Right lobe of liver (tissue), 6 donors: Measurements from ENCODE around the gene OPHN1. TPM values are rescaled to one million over a fixed set of nuclear protein-coding genes. Genes with fewer than 3 reads are reported as not detected.
"Not testable (repeated sequence)": the region's sequence is repeated elsewhere in the genome, so short reads cannot be mapped to it uniquely, and the experiment has no call there.

Experiments
- ATAC-seq, 4 donors: fragments of 200-7000 bp; cut with Tn5 transposase; one replicate each; pipeline ENCODE4 v1.9.1; 2020; ENCODE audit warnings: mild to moderate bottlenecking in 4 of 4, moderate library complexity in 4 of 4
- DNase-seq, 3 donors: peaks; one replicate each; pipeline ENCODE4 v3.0.0-alpha.2; 2020
- H3K27ac ChIP-seq, 3 donors: fragments of 200-600 bp; one replicate each; pipeline ENCODE4 v1.8.0; 2022
- H3K27me3 ChIP-seq, 2 donors: fragments of 200-600 bp; one replicate each; pipeline ENCODE4 v1.8.0; 2022
- H3K36me3 ChIP-seq, 4 donors: fragments of 200-600 bp; sonication (generic) in 1 of 4; one replicate each; pipeline versions ENCODE4 v1.5.1 to v1.8.0; 2017 to 2022; ENCODE audit warnings: control low read depth in 1 of 4
- H3K4me1 ChIP-seq, 4 donors: fragments of 200-600 bp; sonication (generic) in 1 of 4; one replicate each; pipeline versions ENCODE4 v1.5.1 to v1.8.0; 2017 to 2022; ENCODE audit warnings: control low read depth in 1 of 4
- H3K4me3 ChIP-seq, 3 donors: fragments of 200-600 bp; one replicate each; pipeline ENCODE4 v1.8.0; 2022
- H3K9me3 ChIP-seq, 4 donors: fragments of 200-600 bp; sonication (generic) in 1 of 4; one replicate each; pipeline versions ENCODE4 v1.5.1 to v1.8.0; 2017 to 2022; ENCODE audit warnings: control low read depth in 1 of 4
- CTCF ChIP-seq, 4 donors: fragments of 200-600 bp in 3 of 4; fragments of 450-650 bp in 1 of 4; IDR thresholded peaks; one replicate each; pipeline versions ENCODE4 v1.5.1 to v1.8.0; 2016 to 2022; ENCODE audit warnings: antibody characterized with exemption in 4 of 4, mild to moderate bottlenecking in 2 of 4
- POLR2A ChIP-seq: fragments of 450-650 bp; IDR thresholded peaks from one replicate; pipeline ENCODE4 v1.6.1; 2017; ENCODE audit warnings: antibody characterized with exemption, mild to moderate bottlenecking
- WGBS: methylation state at CpG from one replicate; pipeline ENCODE4 v1.1.6; 2018; ENCODE audit warnings: low coverage, low lambda C conversion rate; ENCODE audit not compliant: insufficient coverage; ENCODE audit errors: missing lambda C conversion rate; 5-methylcytosine and 5-hydroxymethylcytosine counted together
- intact Hi-C, 2 donors: fragments of 100-400 bp; cut with DNase I; formaldehyde crosslinking; loops; one replicate each; pipeline versions ENCODE4 v1.11.2 to v1.14.1; 2022
- total RNA-seq, 6 experiments: library from RNA; depleted of rRNA in 2 of 6; stranded (reverse); fragments of >200 nt in 2 of 6; fragmentation: NEBNext Ultra II Directional in 3 of 6; extraction: Animal tissue kit (Norgen Biotek cat#: 25700) in 3 of 6; gene quantifications; one replicate each; pipeline versions ENCODE4 v1.1.0 to v1.2.4, GENCODE V29; 2016 to 2023
- donor health status: DM: no; HTN: yes; CAD: no.
- donor health status: DM: no; HTN: no; CAD: no.
- donor health status: DM: no; HTN: no; CAD: no.
- donor health status: DM: no; HTN: yes; CAD: no.
- donor health status: DM: no; HTN: yes; CAD: no.

The OPHN1 gene
- total RNA-seq, 6 experiments from 2014 or later = 0.47 to 1.2 (median 0.81) TPM

- Histone ChIP-seq H3K4me3 (no peak overlapping the region), H3K9me3 (no peaks in the 10 kb centered on the region), H3K36me3 (no peaks in the 10 kb centered on the region), H3K27me3 (no peaks in the 10 kb centered on the region), H3K27ac (no peak overlapping the region), H3K4me1 (no peaks in the 10 kb centered on the region)
- WGBS = 38% methylated on average over 4 of the region's 4 CpGs
- ATAC-seq (no peak), DNase-seq (no peak)
- intact Hi-C loops = no loop called here
- TF ChIP-seq POLR2A (no peak), CTCF (IDR thresholded peaks at IDR 0.05) (no peak)
These were observed 101.0 kb downstream of the OPHN1 start for GRCh38 chrX:68332201-68332731.

DNA sequence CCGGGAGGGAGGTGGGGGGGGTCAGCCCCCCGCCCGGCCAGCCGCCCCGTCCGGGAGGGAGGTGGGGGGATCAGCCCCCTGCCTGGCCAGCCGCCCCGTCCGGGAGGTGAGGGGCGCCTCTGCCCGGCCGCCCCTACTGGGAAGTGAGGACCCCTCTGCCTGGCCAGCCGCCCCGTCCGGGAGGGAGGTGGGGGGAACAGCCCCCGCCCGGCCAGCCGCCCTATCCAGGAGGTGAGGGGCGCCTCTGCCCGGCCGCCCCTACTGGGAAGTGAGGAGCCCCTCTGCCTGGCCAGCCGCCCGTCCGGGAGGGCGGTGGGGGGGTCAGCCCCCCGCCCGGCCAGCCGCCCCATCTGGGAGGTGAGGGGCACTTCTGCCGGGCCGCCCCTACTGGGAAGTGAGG, 106.5 kb downstream of the OPHN1 start:
- H3K4me1 ChIP-seq, H3K27ac ChIP-seq, intact Hi-C loops, H3K36me3 ChIP-seq, H3K9me3 ChIP-seq, H3K27me3 ChIP-seq, DNase-seq, ATAC-seq, H3K4me3 ChIP-seq: not testable (repeated sequence)
- WGBS = no CpG with 5 or more reads among the region's 30 CpGs

GRCh38 chrX:68307769-68308168, 125.5 kb downstream of the OPHN1 start:
- DNase-seq (no peak), ATAC-seq (no peak)
- no peak overlapping the region for H3K27ac ChIP-seq
- peaks cover 0 to 3% of the 10 kb centered on the region in 2 donors for H3K27me3 ChIP-seq
- intact Hi-C loops = no loop called here
- TF ChIP-seq POLR2A = no peak
- TF ChIP-seq CTCF (IDR thresholded peaks at IDR 0.05) = no peak
- H3K4me1 ChIP-seq = no peaks in the 10 kb centered on the region
- no peaks in the 10 kb centered on the region for H3K9me3 ChIP-seq
- WGBS = 40% methylated on average over 1 of the region's 1 CpG
- H3K36me3 ChIP-seq = no peaks in the 10 kb centered on the region
- H3K4me3 ChIP-seq = no peak overlapping the region

DNA sequence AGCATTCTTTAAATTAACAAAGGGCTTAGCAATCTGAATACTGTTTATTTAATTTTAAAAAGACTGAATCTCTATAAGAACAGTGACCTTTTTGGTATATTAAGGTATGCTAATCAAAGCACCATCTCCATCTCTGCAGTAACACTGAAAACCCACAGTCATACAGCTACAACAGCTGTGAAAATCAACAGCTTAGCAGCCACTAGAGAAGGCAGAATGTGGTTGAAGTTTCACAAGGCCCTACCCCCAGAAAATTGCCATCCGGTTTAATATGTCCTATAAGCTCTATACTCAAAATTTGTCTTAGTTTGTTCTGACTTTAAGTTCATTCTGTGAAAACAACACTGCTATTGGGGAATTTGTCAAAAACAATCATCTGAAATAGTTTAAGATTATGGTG, 128.7 kb downstream of the OPHN1 start:
- peaks cover 0 to 3% of the 10 kb centered on the region in 2 donors for H3K27me3 ChIP-seq
- no peaks in the 10 kb centered on the region for H3K36me3 ChIP-seq
- TF ChIP-seq CTCF (IDR thresholded peaks at IDR 0.05) (no peak), POLR2A (no peak)
- no peaks in the 10 kb centered on the region for H3K4me1 ChIP-seq
- H3K4me3 ChIP-seq = no peak overlapping the region
- ATAC-seq (no peak), DNase-seq (no peak)
- whole genome bisulfite sequencing = 62% methylated on average over 1 of the region's 1 CpG
- H3K27ac ChIP-seq = no peak overlapping the region
- intact Hi-C loops = no loop called here
- no peaks in the 10 kb centered on the region for H3K9me3 ChIP-seq

DNA sequence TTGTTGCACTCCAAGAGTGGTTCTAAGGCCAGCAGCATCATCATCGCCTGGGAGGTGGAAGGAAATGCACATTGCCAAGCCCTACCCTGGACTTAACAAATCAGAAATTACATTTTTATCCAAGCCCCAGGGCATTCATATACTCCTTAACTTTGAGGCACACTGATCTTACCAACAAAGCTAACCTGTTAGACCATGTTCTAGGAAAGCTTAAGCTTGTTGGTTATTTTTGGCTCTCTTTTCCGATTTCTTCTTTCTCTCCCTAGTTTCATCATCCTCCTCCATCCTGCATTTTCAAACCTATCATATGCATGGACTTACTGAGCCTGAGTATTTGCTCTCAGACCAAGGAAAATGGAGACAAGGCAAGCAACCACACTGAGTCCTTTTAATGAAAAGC, 133.4 kb downstream of the OPHN1 start:
- Histone ChIP-seq H3K36me3 (no peaks in the 10 kb centered on the region), H3K4me3 (no peak overlapping the region), H3K27me3 (no peaks in the 10 kb centered on the region), H3K9me3 (no peaks in the 10 kb centered on the region), H3K27ac (no peak overlapping the region), H3K4me1 (no peaks in the 10 kb centered on the region)
- DNase-seq (no peak), ATAC-seq (no peak)
- 65% methylated on average over 2 of the region's 2 CpGs for WGBS
- TF ChIP-seq CTCF (IDR thresholded peaks at IDR 0.05) (no peak), POLR2A (no peak)
- intact Hi-C loops = no loop called here
